H9 (cell line): ENCODE results near the gene SEC62. TPM values are rescaled to one million over a fixed set of nuclear protein-coding genes. Genes with fewer than 3 reads are reported as not detected.

ENCODE experiments used
- DNase-seq: peaks from one replicate; pipeline ENCODE4 v3.0.0-alpha.2; 2017
- H2AFZ ChIP-seq: one replicate; pipeline ENCODE4 v1.6.1; 2013; ENCODE audit warnings: mild to moderate bottlenecking, low read length, control low read depth, moderate library complexity
- H2AK5ac ChIP-seq: 2 replicates; pipeline ENCODE4 v1.6.1; 2013; ENCODE audit warnings: low read length, control low read depth, mixed read lengths; ENCODE audit not compliant: insufficient read length
- H2BK120ac ChIP-seq: one replicate; pipeline ENCODE4 v1.6.1; 2013; ENCODE audit warnings: low read depth, mild to moderate bottlenecking, low read length, control low read depth, inconsistent platforms; ENCODE audit not compliant: poor library complexity, severe bottlenecking
- H2BK12ac ChIP-seq: 2 replicates; pipeline ENCODE4 v1.6.1; 2013; ENCODE audit warnings: low read length, control low read depth, mixed read lengths, low read depth; ENCODE audit not compliant: insufficient read length
- H2BK15ac ChIP-seq: 2 replicates; pipeline ENCODE4 v1.6.1; 2013; ENCODE audit warnings: low read depth, low read length, control low read depth
- H2BK20ac ChIP-seq: one replicate; pipeline ENCODE4 v1.6.1; 2013; ENCODE audit warnings: low read depth, mild to moderate bottlenecking, low read length, control low read depth, inconsistent platforms; ENCODE audit not compliant: poor library complexity, severe bottlenecking
- H2BK5ac ChIP-seq: 2 replicates; pipeline ENCODE4 v1.6.1; 2013; ENCODE audit warnings: low read length, control low read depth, mixed read lengths; ENCODE audit not compliant: insufficient read length
- H3K14ac ChIP-seq: 2 replicates; pipeline ENCODE4 v1.6.1; 2013; ENCODE audit warnings: low read length, control low read depth; ENCODE audit not compliant: insufficient read depth
- H3K18ac ChIP-seq: 2 replicates; pipeline ENCODE4 v1.6.1; 2013; ENCODE audit warnings: low read depth, mild to moderate bottlenecking, mixed read lengths, low read length, control low read depth; ENCODE audit not compliant: insufficient read length
- H3K23ac ChIP-seq: 2 replicates; pipeline ENCODE4 v1.6.1; 2013; ENCODE audit warnings: low read length, control low read depth, mixed read lengths, low read depth; ENCODE audit not compliant: insufficient read length
- H3K23me2 ChIP-seq: 2 replicates; pipeline ENCODE4 v1.6.1; 2013; ENCODE audit warnings: low read depth, mild to moderate bottlenecking, mixed read lengths, low read length, control low read depth; ENCODE audit not compliant: insufficient read length, poor library complexity, severe bottlenecking
- H3K27ac ChIP-seq: 2 replicates; pipeline ENCODE4 v1.5.1; 2013; ENCODE audit warnings: low read length, control low read depth, mixed read lengths, low read depth; ENCODE audit not compliant: insufficient read length
- H3K27me3 ChIP-seq: 2 replicates; pipeline ENCODE4 v1.6.1; 2013; ENCODE audit warnings: low read length, control low read depth, inconsistent platforms; ENCODE audit not compliant: insufficient read depth
- H3K4ac ChIP-seq: 2 replicates; pipeline ENCODE4 v1.6.1; 2013; ENCODE audit warnings: low read depth, mild to moderate bottlenecking, control low read depth, inconsistent platforms, low read length, moderate library complexity
- H3K4me1 ChIP-seq: 2 replicates; pipeline ENCODE4 v1.6.1; 2013; ENCODE audit warnings: low read length, control low read depth, inconsistent platforms; ENCODE audit not compliant: insufficient read depth
- H3K4me2 ChIP-seq: 2 replicates; pipeline ENCODE4 v1.6.1; 2013; ENCODE audit warnings: low read length, control low read depth, mixed read lengths; ENCODE audit not compliant: insufficient read length, insufficient read depth
- H3K56ac ChIP-seq: 2 replicates; pipeline ENCODE4 v1.6.1; 2013; ENCODE audit warnings: low read depth, mild to moderate bottlenecking, mixed read lengths, low read length, control low read depth; ENCODE audit not compliant: insufficient read length
- H3K79me1 ChIP-seq: 2 replicates; pipeline ENCODE4 v1.6.1; 2013; ENCODE audit warnings: low read depth, mild to moderate bottlenecking, moderate library complexity, low read length, control low read depth, inconsistent platforms; ENCODE audit not compliant: insufficient read depth, poor library complexity, severe bottlenecking
- H3K79me2 ChIP-seq: 2 replicates; pipeline ENCODE4 v1.6.1; 2013; ENCODE audit warnings: low read length, control low read depth, inconsistent platforms; ENCODE audit not compliant: insufficient read depth
- H3K9ac ChIP-seq: 2 replicates; pipeline ENCODE4 v1.6.1; 2013; ENCODE audit warnings: low read length, control low read depth, mixed read lengths; ENCODE audit not compliant: insufficient read length; ENCODE audit errors: extremely low read depth
- H3K9me3 ChIP-seq: one replicate; pipeline ENCODE4 v1.6.1; 2013; ENCODE audit warnings: low read depth, low read length, inconsistent platforms; ENCODE audit not compliant: control insufficient read depth
- H3T11ph ChIP-seq: one replicate; pipeline ENCODE4 v1.6.1; 2013; ENCODE audit warnings: mild to moderate bottlenecking, low read length, control low read depth, inconsistent platforms
- H4K20me1 ChIP-seq: one replicate; pipeline ENCODE4 v1.6.1; 2013; ENCODE audit not compliant: control insufficient read depth, insufficient read length, insufficient read depth
- H4K5ac ChIP-seq: 2 replicates; pipeline ENCODE4 v1.6.1; 2013; ENCODE audit warnings: low read depth, mild to moderate bottlenecking, mixed read lengths, low read length, control low read depth; ENCODE audit not compliant: insufficient read length
- H4K8ac ChIP-seq: replicated peaks from 2 replicates; pipeline ENCODE4 v1.6.1; 2013; ENCODE audit warnings: low read length, control low read depth, mixed read lengths, low read depth; ENCODE audit not compliant: insufficient read length
- H4K91ac ChIP-seq: 2 replicates; pipeline ENCODE4 v1.6.1; 2013; ENCODE audit warnings: low read depth, mild to moderate bottlenecking, moderate library complexity, mixed read lengths, low read length, control low read depth; ENCODE audit not compliant: insufficient read length
- H3K27ac Mint-ChIP-seq, 3 experiments: 2 replicates in 2 of 3; 3 replicates in 1 of 3; pipeline ENCODE4 v1.8.0; 2020 to 2021; ENCODE audit warnings: mixed read lengths in 3 of 3, mild to moderate bottlenecking in 1 of 3, moderate library complexity in 1 of 3
- H3K27me3 Mint-ChIP-seq: 2 replicates; pipeline ENCODE4 v1.8.0; 2021; ENCODE audit warnings: low read depth, mild to moderate bottlenecking, moderate library complexity, mixed read lengths
- H3K36me3 Mint-ChIP-seq, 3 experiments: 2 replicates in 2 of 3; 3 replicates in 1 of 3; pipeline ENCODE4 v1.8.0; 2020 to 2021; ENCODE audit warnings: low read depth in 3 of 3, mixed read lengths in 3 of 3; ENCODE audit not compliant: insufficient read depth in 1 of 3
- H3K4me1 Mint-ChIP-seq, 2 experiments: 2 replicates each; pipeline ENCODE4 v1.8.0; 2020; ENCODE audit warnings: mixed read lengths in 2 of 2
- H3K4me3 Mint-ChIP-seq, 2 experiments: 2 replicates in 1 of 2; 3 replicates in 1 of 2; pipeline ENCODE4 v1.8.0; 2020 to 2021; ENCODE audit warnings: mild to moderate bottlenecking in 2 of 2, mixed read lengths in 2 of 2, moderate library complexity in 1 of 2
- H3K9me3 Mint-ChIP-seq, 2 experiments: 2 replicates in 1 of 2; 3 replicates in 1 of 2; pipeline ENCODE4 v1.8.0; 2020; ENCODE audit warnings: mild to moderate bottlenecking in 2 of 2, mixed read lengths in 2 of 2, moderate library complexity in 1 of 2
- WGBS: extraction: QIAGEN DNeasy Blood & Tissue Kit; methylation state at CpG from one replicate; pipeline ENCODE4 v1.1.7; 2013; ENCODE audit warnings: missing lambda C conversion rate, low lambda C conversion rate, mixed read lengths; ENCODE audit not compliant: insufficient read length; ENCODE audit errors: extremely low coverage; 5-methylcytosine and 5-hydroxymethylcytosine counted together
- total RNA-seq: library from RNA; stranded (reverse); gene quantifications from 2 replicates; pipeline ENCODE4 v1.2.1, GENCODE V29; 2021
- TF ChIP-seq, protein P1 (sequence below): fragments of 200-600 bp; sonication (generic); conservative IDR thresholded peaks from 3 replicates; pipeline ENCODE4 v1.8.0; 2021; ENCODE audit warnings: antibody characterized with exemption, mild to moderate bottlenecking

Gene SEC62
- total RNA-seq, 1 experiment from 2014 or later, result 98.7 TPM

DNA sequence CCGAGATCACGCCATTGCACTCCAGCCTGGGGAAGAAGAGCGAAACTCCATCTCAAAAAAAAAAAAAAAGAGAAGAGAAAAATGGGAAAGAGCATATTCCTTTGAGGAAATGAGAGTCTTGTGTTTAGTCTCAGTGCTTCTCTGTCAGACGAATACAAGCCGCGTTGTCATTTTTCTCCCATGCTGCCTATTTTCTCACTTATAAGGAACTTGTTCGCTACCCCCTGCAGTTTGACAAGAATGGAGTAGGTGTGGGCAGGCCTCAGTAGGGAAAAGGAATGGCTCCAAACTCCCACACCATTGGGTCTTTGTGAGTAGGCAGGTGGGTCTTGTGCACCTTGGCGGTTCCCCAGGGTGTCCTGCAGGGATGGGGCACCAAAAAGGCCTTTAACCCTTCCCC, 77.7 kb downstream of the SEC62 start:
- Histone ChIP-seq H4K91ac (no peak overlapping the region), H3K27ac (no peak overlapping the region), H2BK20ac (no peak overlapping the region), H3K4me2 (no peak overlapping the region), H4K5ac (no peak overlapping the region), H3K23me2 (no peaks in the 10 kb centered on the region), H3K23ac (no peak overlapping the region), H3K56ac (no peak overlapping the region), H2BK15ac (no peak overlapping the region), H3K79me1 (no peaks in the 10 kb centered on the region), H4K8ac (no peak overlapping the region), H2BK12ac (no peak overlapping the region), H3K9ac (no peak overlapping the region), H3K14ac (no peak overlapping the region), H2AFZ (no peak overlapping the region), H2BK5ac (no peak overlapping the region), H3K9me3 (no peaks in the 10 kb centered on the region), H3T11ph (no peak overlapping the region), H3K4me1 (0 out of 2 replicates have a peak, but pooled peaks cover 3% of the 10 kb centered on the region), H2BK120ac (no peak overlapping the region), H2AK5ac (no peak overlapping the region), H3K4ac (no peak overlapping the region), H3K79me2 (no peaks in the 10 kb centered on the region; the same call in 1 of the 2 replicates), H3K18ac (no peak overlapping the region), H3K27me3 (no peaks in the 10 kb centered on the region), H4K20me1 (no peaks in the 10 kb centered on the region)
- Mint-ChIP-seq H3K27ac (no peak overlapping the region), H3K36me3 (peaks cover 2 to 5% (median 2%) of the 10 kb centered on the region in 3 experiments; a peak in 5 of 7 replicates), H3K4me3 (no peak overlapping the region), H3K27me3 (peaks cover 2% of the 10 kb centered on the region; the same call in 1 of the 2 replicates), H3K9me3 (no peaks in the 10 kb centered on the region), H3K4me1 (peaks cover 28 to 32% of the 10 kb centered on the region in 2 experiments)
- no CpG with 5 or more reads among the region's 8 CpGs for WGBS
- TF ChIP-seq, protein P1, sequence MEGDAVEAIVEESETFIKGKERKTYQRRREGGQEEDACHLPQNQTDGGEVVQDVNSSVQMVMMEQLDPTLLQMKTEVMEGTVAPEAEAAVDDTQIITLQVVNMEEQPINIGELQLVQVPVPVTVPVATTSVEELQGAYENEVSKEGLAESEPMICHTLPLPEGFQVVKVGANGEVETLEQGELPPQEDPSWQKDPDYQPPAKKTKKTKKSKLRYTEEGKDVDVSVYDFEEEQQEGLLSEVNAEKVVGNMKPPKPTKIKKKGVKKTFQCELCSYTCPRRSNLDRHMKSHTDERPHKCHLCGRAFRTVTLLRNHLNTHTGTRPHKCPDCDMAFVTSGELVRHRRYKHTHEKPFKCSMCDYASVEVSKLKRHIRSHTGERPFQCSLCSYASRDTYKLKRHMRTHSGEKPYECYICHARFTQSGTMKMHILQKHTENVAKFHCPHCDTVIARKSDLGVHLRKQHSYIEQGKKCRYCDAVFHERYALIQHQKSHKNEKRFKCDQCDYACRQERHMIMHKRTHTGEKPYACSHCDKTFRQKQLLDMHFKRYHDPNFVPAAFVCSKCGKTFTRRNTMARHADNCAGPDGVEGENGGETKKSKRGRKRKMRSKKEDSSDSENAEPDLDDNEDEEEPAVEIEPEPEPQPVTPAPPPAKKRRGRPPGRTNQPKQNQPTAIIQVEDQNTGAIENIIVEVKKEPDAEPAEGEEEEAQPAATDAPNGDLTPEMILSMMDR, result no peak
- DNase-seq, result no peak
